ENCODE measurements around the gene ZNF148. TPM values are rescaled to one million over a fixed set of nuclear protein-coding genes. Genes with fewer than 3 reads are reported as not detected.
A peak's percentile ranks its signal among the peaks of the same experiment; 100 is the strongest.

ZNF148 gene
- total and polyA plus RNA-seq, 2 of the 4 experiments (the other 2 are of a cell fraction) = 9.4 to 65.2 TPM

DNA sequence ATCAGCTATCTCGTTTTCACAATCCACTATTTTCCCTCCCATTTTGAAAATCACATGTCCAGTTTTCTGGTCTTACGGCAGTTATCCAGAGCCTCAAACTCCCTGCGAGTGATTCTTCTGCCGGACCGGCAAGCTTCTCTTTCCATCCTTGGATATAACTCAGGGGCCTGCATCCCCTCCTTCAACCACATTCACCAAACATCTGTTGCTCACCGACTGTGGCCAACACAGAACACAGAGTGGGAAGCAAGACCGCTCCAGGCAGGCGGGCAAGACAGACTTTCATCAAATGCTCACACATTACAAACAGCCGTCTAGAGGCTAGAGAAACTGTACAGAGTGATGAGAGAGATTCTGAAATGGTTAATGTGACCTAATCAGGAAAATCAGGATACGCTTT, 154.9 kb downstream of the ZNF148 start:
- ATAC-seq (ENCODE audit: low read depth) = peak; percentile 19; the same call in 1 of the 2 replicates

More for the DNA sequence above, 154.9 kb downstream of the ZNF148 start:
- Histone ChIP-seq H3K4ac (ENCODE audit: low read depth, low read length) (no peak overlapping the region), H3K9me1 (ENCODE audit: insufficient read depth, low read length) (no peaks in the 10 kb centered on the region), H4K91ac (ENCODE audit: insufficient read depth, low read depth, low read length) (no peak overlapping the region), H2BK5ac (ENCODE audit: low read depth, low read length, poor library complexity, severe bottlenecking) (no peak overlapping the region), H3K79me1 (ENCODE audit: low read depth in 1 of 2, low read length in 2 of 2) (no peaks in the 10 kb centered on the region), H3K4me3 (ENCODE audit: insufficient read depth, low read depth, low read length) (no peak overlapping the region), H2AK9ac (replicated peaks; ENCODE audit: low read depth, low read length, poor library complexity) (no peak overlapping the region), H4K8ac (ENCODE audit: low read depth in 2 of 2, low read length in 2 of 2) (no peak overlapping the region), H2AK5ac (ENCODE audit: low read depth, low read length) (no peak overlapping the region), H3K4me1 (ENCODE audit: control insufficient read depth, insufficient read depth, low read length) (no peaks in the 10 kb centered on the region), H3K23ac (ENCODE audit: low read depth, low read length) (no peak overlapping the region), H3K18ac (ENCODE audit: low read depth, low read length) (no peak overlapping the region), H3K9ac (ENCODE audit: low read depth, low read length) (no peak overlapping the region), H3K4me2 (ENCODE audit: low read depth, low read length) (no peak overlapping the region), H3K56ac (ENCODE audit: extremely low read depth, insufficient read depth, low read length) (no peak overlapping the region), H2BK120ac (ENCODE audit: low read depth, low read length) (no peak overlapping the region), H3K27ac (ENCODE audit: insufficient read depth, low read length) (no peak overlapping the region), H2BK20ac (ENCODE audit: low read depth, low read length) (no peak overlapping the region), H2BK15ac (ENCODE audit: low read depth, low read length) (no peak overlapping the region), H4K5ac (ENCODE audit: low read depth, low read length) (no peak overlapping the region), H3K36me3 (ENCODE audit: control insufficient read depth, insufficient read depth, low read length) (no peaks in the 10 kb centered on the region), H3K14ac (replicated peaks; ENCODE audit: low read depth, low read length) (no peak overlapping the region), H3K9me3 (ENCODE audit: control insufficient read depth, insufficient read depth, low read length) (no peaks in the 10 kb centered on the region), H3K27me3 (ENCODE audit: control insufficient read depth, insufficient read depth, low read length) (no peaks in the 10 kb centered on the region), H2AFZ (replicated peaks; ENCODE audit: low read length, poor library complexity) (no peak overlapping the region), H4K20me1 (ENCODE audit: insufficient read depth, low read length) (no peaks in the 10 kb centered on the region)
- WGBS, 2 experiments (ENCODE audit: extremely low coverage in 2 of 2, insufficient read length in 1 of 2) = 94% methylated on average over 5 of the region's 10 CpGs; no CpG with 5 or more reads in 1 of the 2 experiments
- dilution Hi-C loops (cut with HindIII; ENCODE audit: low sequenced_read_pairs, unreplicated experiment) (no loop called here), intact Hi-C loops (cut with micrococcal nuclease) (no loop called here), in situ Hi-C loops (cut with MboI; ENCODE audit: low sequenced_read_pairs) (no loop called here)
- CTCF ChIA-PET = no interaction called here
- BruUV-seq (replicated peaks) = no TSS peak
- no peak for TF ChIP-seq BHLHE40 (IDR thresholded peaks at IDR 0.05; ENCODE audit: low read depth, low read length)
- TF ChIP-seq, protein P1, sequence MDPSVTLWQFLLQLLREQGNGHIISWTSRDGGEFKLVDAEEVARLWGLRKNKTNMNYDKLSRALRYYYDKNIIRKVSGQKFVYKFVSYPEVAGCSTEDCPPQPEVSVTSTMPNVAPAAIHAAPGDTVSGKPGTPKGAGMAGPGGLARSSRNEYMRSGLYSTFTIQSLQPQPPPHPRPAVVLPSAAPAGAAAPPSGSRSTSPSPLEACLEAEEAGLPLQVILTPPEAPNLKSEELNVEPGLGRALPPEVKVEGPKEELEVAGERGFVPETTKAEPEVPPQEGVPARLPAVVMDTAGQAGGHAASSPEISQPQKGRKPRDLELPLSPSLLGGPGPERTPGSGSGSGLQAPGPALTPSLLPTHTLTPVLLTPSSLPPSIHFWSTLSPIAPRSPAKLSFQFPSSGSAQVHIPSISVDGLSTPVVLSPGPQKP (IDR thresholded peaks at IDR 0.05; ENCODE audit: borderline replicate concordance, low read depth, low read length) = no peak
- no peak for TF ChIP-seq RAD21 (IDR thresholded peaks at IDR 0.05; ENCODE audit: low read length)
- POLR2A ChIA-PET (ENCODE audit: unreplicated experiment) = no interaction called here
- no peak for DNase-seq

All from IMR-90 (cell line).